Stomach smooth muscle (tissue), 2 donors: Measurements from ENCODE around the gene RNF222.

Experiments used
- H3K27ac ChIP-seq: one replicate; pipeline ENCODE4 v1.7.0; 2013; ENCODE audit warnings: mild to moderate bottlenecking, low read length, inconsistent platforms
- H3K27me3 ChIP-seq, 2 donors: one replicate each; pipeline ENCODE4 v1.7.0; 2013; ENCODE audit warnings: low read length in 2 of 2; ENCODE audit not compliant: insufficient read depth in 2 of 2, control insufficient read depth in 1 of 2
- H3K36me3 ChIP-seq, 2 donors: one replicate each; pipeline ENCODE4 v1.7.0; 2013; ENCODE audit warnings: low read length in 2 of 2; ENCODE audit not compliant: control insufficient read depth in 2 of 2, insufficient read depth in 2 of 2
- H3K4me1 ChIP-seq: one replicate; pipeline ENCODE4 v1.7.0; 2013; ENCODE audit warnings: low read length; ENCODE audit not compliant: control insufficient read depth, insufficient read depth
- H3K4me3 ChIP-seq, 2 donors: one replicate each; pipeline ENCODE4 v1.7.0; 2013; ENCODE audit warnings: low read length in 2 of 2
- H3K9ac ChIP-seq, 2 donors: one replicate each; pipeline ENCODE4 v1.7.0; 2013; ENCODE audit warnings: low read length in 2 of 2, mild to moderate bottlenecking in 1 of 2
- H3K9me3 ChIP-seq, 2 donors: one replicate each; pipeline ENCODE4 v1.7.0; 2013; ENCODE audit warnings: low read length in 2 of 2; ENCODE audit not compliant: control insufficient read depth in 2 of 2
- donor health status: healthy.
- donor health status: Pancreatic carcinoma.

Gene RNF222

GRCh38 chr17:8413328-8413727 is 15.7 kb upstream of the RNF222 start:
- H3K27ac ChIP-seq = no peak overlapping the region

GRCh38 chr17:8412089-8412488 is 14.5 kb upstream of the RNF222 start:
- Histone ChIP-seq H3K27me3 (no peaks in the 10 kb centered on the region), H3K27ac (no peak overlapping the region), H3K4me1 (peaks cover 3% of the 10 kb centered on the region), H3K4me3 (no peak overlapping the region), H3K9ac (no peak overlapping the region), H3K36me3 (no peaks in the 10 kb centered on the region), H3K9me3 (no peaks in the 10 kb centered on the region)

More at GRCh38 chr17:8413328-8413727, 15.7 kb upstream of the RNF222 start:
- Histone ChIP-seq H3K4me1 (peaks cover 3% of the 10 kb centered on the region), H3K27me3 (no peaks in the 10 kb centered on the region), H3K4me3 (no peak overlapping the region), H3K9me3 (no peaks in the 10 kb centered on the region), H3K36me3 (no peaks in the 10 kb centered on the region), H3K9ac (no peak overlapping the region)

GRCh38 chr17:8410883-8411238 is 13.2 kb upstream of the RNF222 start:
- H3K4me3 ChIP-seq = no peak overlapping the region
- H3K9ac ChIP-seq = no peak overlapping the region
- H3K27ac ChIP-seq = no peak overlapping the region
- H3K36me3 ChIP-seq = no peaks in the 10 kb centered on the region
- H3K4me1 ChIP-seq = peaks cover 3% of the 10 kb centered on the region
- H3K27me3 ChIP-seq = peaks cover 0 to 5% of the 10 kb centered on the region in 2 donors
- no peaks in the 10 kb centered on the region for H3K9me3 ChIP-seq

GRCh38 chr17:8409966-8410882 is 12.6 kb upstream of the RNF222 start:
- Histone ChIP-seq H3K4me3 (peak overlapping the region in 1 of 2 donors; percentile 35), H3K27ac (no peak overlapping the region), H3K36me3 (no peaks in the 10 kb centered on the region), H3K27me3 (peaks cover 4 to 9% of the 10 kb centered on the region in 2 donors), H3K9ac (no peak overlapping the region), H3K9me3 (no peaks in the 10 kb centered on the region), H3K4me1 (peaks cover 3% of the 10 kb centered on the region)

GRCh38 chr17:8408371-8408770 is 10.7 kb upstream of the RNF222 start:
- Histone ChIP-seq H3K27me3 (peaks cover 5 to 14% of the 10 kb centered on the region in 2 donors), H3K27ac (no peak overlapping the region), H3K4me3 (no peak overlapping the region), H3K4me1 (peaks cover 3% of the 10 kb centered on the region), H3K9ac (no peak overlapping the region), H3K9me3 (no peaks in the 10 kb centered on the region), H3K36me3 (no peaks in the 10 kb centered on the region)

- Histone ChIP-seq H3K9me3 (no peaks in the 10 kb centered on the region), H3K4me3 (no peak overlapping the region), H3K27ac (no peak overlapping the region), H3K9ac (no peak overlapping the region), H3K4me1 (peaks cover 3% of the 10 kb centered on the region), H3K36me3 (no peaks in the 10 kb centered on the region), H3K27me3 (peaks cover 5 to 14% of the 10 kb centered on the region in 2 donors)
These were observed 8.5 kb upstream of the RNF222 start for GRCh38 chr17:8406174-8406573.

GRCh38 chr17:8405499-8406016 is 7.9 kb upstream of the RNF222 start:
- Histone ChIP-seq H3K4me1 (peaks cover 3% of the 10 kb centered on the region), H3K27ac (no peak overlapping the region), H3K9ac (no peak overlapping the region), H3K4me3 (no peak overlapping the region), H3K9me3 (no peaks in the 10 kb centered on the region), H3K36me3 (no peaks in the 10 kb centered on the region), H3K27me3 (peaks cover 5 to 14% of the 10 kb centered on the region in 2 donors)

GRCh38 chr17:8402921-8403536 is 5.4 kb upstream of the RNF222 start:
- H3K4me3 ChIP-seq = no peak overlapping the region
- no peaks in the 10 kb centered on the region for H3K36me3 ChIP-seq
- H3K4me1 ChIP-seq = no peaks in the 10 kb centered on the region
- no peaks in the 10 kb centered on the region for H3K9me3 ChIP-seq
- peaks cover 10 to 15% of the 10 kb centered on the region in 2 donors for H3K27me3 ChIP-seq
- H3K27ac ChIP-seq = no peak overlapping the region
- H3K9ac ChIP-seq = no peak overlapping the region

- Histone ChIP-seq H3K27me3 (peaks cover 23 to 25% of the 10 kb centered on the region in 2 donors), H3K4me1 (no peaks in the 10 kb centered on the region), H3K9me3 (no peaks in the 10 kb centered on the region), H3K9ac (no peak overlapping the region), H3K27ac (no peak overlapping the region), H3K4me3 (no peak overlapping the region), H3K36me3 (no peaks in the 10 kb centered on the region)
These were observed 3.5 kb upstream of the RNF222 start for GRCh38 chr17:8401107-8401506.

- Histone ChIP-seq H3K27ac (no peak overlapping the region), H3K27me3 (peaks cover 20 to 29% of the 10 kb centered on the region in 2 donors), H3K4me3 (no peak overlapping the region), H3K9ac (no peak overlapping the region), H3K36me3 (no peaks in the 10 kb centered on the region), H3K4me1 (no peaks in the 10 kb centered on the region), H3K9me3 (no peaks in the 10 kb centered on the region)
These were observed 1.4 kb upstream of the RNF222 start for GRCh38 chr17:8398980-8399379.
